Muscle layer of colon (tissue), 2 donors: ENCODE data around the gene IMPG1.
"Not testable (repeated sequence)": the region's sequence is repeated elsewhere in the genome, so short reads cannot be mapped to it uniquely, and the experiment has no call there.

Source experiments
- H3K27ac ChIP-seq: one replicate; pipeline ENCODE4 v1.7.0; 2013; ENCODE audit warnings: low read depth, mild to moderate bottlenecking, low read length, moderate library complexity
- H3K27me3 ChIP-seq, 2 donors: one replicate each; pipeline ENCODE4 v1.7.0; 2013; ENCODE audit warnings: low read length in 2 of 2, mild to moderate bottlenecking in 2 of 2; ENCODE audit not compliant: insufficient read depth in 2 of 2, control insufficient read depth in 1 of 2
- H3K36me3 ChIP-seq: one replicate; pipeline ENCODE4 v1.7.0; 2013; ENCODE audit warnings: mild to moderate bottlenecking, low read length; ENCODE audit not compliant: insufficient read depth
- H3K4me1 ChIP-seq: one replicate; pipeline ENCODE4 v1.7.0; 2013; ENCODE audit warnings: mild to moderate bottlenecking, low read length; ENCODE audit not compliant: insufficient read depth
- H3K4me3 ChIP-seq, 2 donors: one replicate each; pipeline ENCODE4 v1.7.0; 2013; ENCODE audit warnings: low read length in 2 of 2, low read depth in 1 of 2, mild to moderate bottlenecking in 1 of 2, moderate library complexity in 1 of 2
- H3K9ac ChIP-seq: one replicate; pipeline ENCODE4 v1.7.0; 2013; ENCODE audit warnings: low read length
- H3K9me3 ChIP-seq: one replicate; pipeline ENCODE4 v1.7.0; 2013; ENCODE audit warnings: mild to moderate bottlenecking, low read length
- donor health status: abdominal sarcoma.
- donor health status: Adenocarcinoma of cecum.

Gene IMPG1

GRCh38 chr6:75926293-75927168 lies 145.9 kb downstream of the IMPG1 start:
- H3K27ac ChIP-seq: no peak overlapping the region
- H3K4me1 ChIP-seq: no peaks in the 10 kb centered on the region
- H3K9me3 ChIP-seq: no peaks in the 10 kb centered on the region
- H3K27me3 ChIP-seq: no peaks in the 10 kb centered on the region
- H3K4me3 ChIP-seq: no peak overlapping the region
- no peaks in the 10 kb centered on the region for H3K36me3 ChIP-seq
- H3K9ac ChIP-seq: no peak overlapping the region

- no peaks in the 10 kb centered on the region for H3K27me3 ChIP-seq
- H3K27ac ChIP-seq: no peak overlapping the region
- H3K9ac ChIP-seq: no peak overlapping the region
- no peaks in the 10 kb centered on the region for H3K9me3 ChIP-seq
- H3K36me3 ChIP-seq: no peaks in the 10 kb centered on the region
- no peak overlapping the region for H3K4me3 ChIP-seq
- no peaks in the 10 kb centered on the region for H3K4me1 ChIP-seq
Measured at GRCh38 chr6:75922226-75922625, 150.2 kb downstream of the IMPG1 start.

- H3K4me3 ChIP-seq: no peak overlapping the region
- no peaks in the 10 kb centered on the region for H3K27me3 ChIP-seq
- no peak overlapping the region for H3K27ac ChIP-seq
- no peaks in the 10 kb centered on the region for H3K9me3 ChIP-seq
- no peaks in the 10 kb centered on the region for H3K4me1 ChIP-seq
- peaks cover 4% of the 10 kb centered on the region for H3K36me3 ChIP-seq
- no peak overlapping the region for H3K9ac ChIP-seq
Measured at GRCh38 chr6:75913040-75913439, 159.4 kb downstream of the IMPG1 start.

- Histone ChIP-seq H3K9ac (no peak overlapping the region), H3K27ac (no peak overlapping the region), H3K36me3 (no peaks in the 10 kb centered on the region), H3K4me1 (no peaks in the 10 kb centered on the region), H3K4me3 (no peak overlapping the region), H3K27me3 (no peaks in the 10 kb centered on the region), H3K9me3 (no peaks in the 10 kb centered on the region)
Measured at GRCh38 chr6:75907444-75907843, 165.0 kb downstream of the IMPG1 start.

GRCh38 chr6:75906871-75907270 lies 165.6 kb downstream of the IMPG1 start:
- Histone ChIP-seq H3K9me3 (no peaks in the 10 kb centered on the region), H3K9ac (no peak overlapping the region)

GRCh38 chr6:75905129-75905528 lies 167.3 kb downstream of the IMPG1 start:
- H3K9ac ChIP-seq, H3K36me3 ChIP-seq, H3K4me3 ChIP-seq, H3K27me3 ChIP-seq, H3K9me3 ChIP-seq, H3K27ac ChIP-seq, H3K4me1 ChIP-seq: not testable (repeated sequence)

More at GRCh38 chr6:75906871-75907270, 165.6 kb downstream of the IMPG1 start:
- no peaks in the 10 kb centered on the region for H3K27me3 ChIP-seq
- H3K4me1 ChIP-seq: no peaks in the 10 kb centered on the region
- H3K36me3 ChIP-seq: no peaks in the 10 kb centered on the region
- H3K27ac ChIP-seq: no peak overlapping the region
- no peak overlapping the region for H3K4me3 ChIP-seq

- H3K4me1 ChIP-seq, H3K4me3 ChIP-seq, H3K27ac ChIP-seq, H3K9me3 ChIP-seq, H3K9ac ChIP-seq, H3K36me3 ChIP-seq, H3K27me3 ChIP-seq: not testable (repeated sequence)
Measured at GRCh38 chr6:75900216-75900615, 172.2 kb downstream of the IMPG1 start.

GRCh38 chr6:75896526-75896925 lies 175.9 kb downstream of the IMPG1 start:
- Histone ChIP-seq H3K36me3 (no peaks in the 10 kb centered on the region), H3K4me1 (no peaks in the 10 kb centered on the region), H3K27me3 (no peaks in the 10 kb centered on the region), H3K9me3 (no peaks in the 10 kb centered on the region), H3K4me3 (no peak overlapping the region), H3K9ac (no peak overlapping the region), H3K27ac (no peak overlapping the region)

- Histone ChIP-seq H3K9ac (no peak overlapping the region), H3K4me1 (no peaks in the 10 kb centered on the region), H3K27me3 (no peaks in the 10 kb centered on the region)
Measured at GRCh38 chr6:75893776-75894152, 178.7 kb downstream of the IMPG1 start.

GRCh38 chr6:75893058-75893775 lies 179.2 kb downstream of the IMPG1 start:
- H3K36me3 ChIP-seq: no peaks in the 10 kb centered on the region
- H3K4me3 ChIP-seq: no peak overlapping the region
- no peaks in the 10 kb centered on the region for H3K4me1 ChIP-seq
- H3K27ac ChIP-seq: no peak overlapping the region
- no peak overlapping the region for H3K9ac ChIP-seq
- H3K27me3 ChIP-seq: no peaks in the 10 kb centered on the region
- H3K9me3 ChIP-seq: no peaks in the 10 kb centered on the region

More at GRCh38 chr6:75893776-75894152, 178.7 kb downstream of the IMPG1 start:
- H3K27ac ChIP-seq: no peak overlapping the region
- H3K9me3 ChIP-seq: no peaks in the 10 kb centered on the region
- H3K4me3 ChIP-seq: no peak overlapping the region
- no peaks in the 10 kb centered on the region for H3K36me3 ChIP-seq

- Histone ChIP-seq H3K4me1 (no peaks in the 10 kb centered on the region), H3K36me3 (no peaks in the 10 kb centered on the region), H3K27ac (no peak overlapping the region), H3K27me3 (no peaks in the 10 kb centered on the region), H3K9ac (no peak overlapping the region), H3K9me3 (no peaks in the 10 kb centered on the region), H3K4me3 (no peak overlapping the region)
Measured at GRCh38 chr6:75892384-75892783, 180.1 kb downstream of the IMPG1 start.
